ENCODE data around the gene COPZ1.

GRCh38 chr12:54349036-54349435 lies 24.1 kb downstream of the COPZ1 start:
- TF ChIP-seq CTCF (IDR thresholded peaks at IDR 0.05; ENCODE audit: poor library complexity) (no peak), EZH2phosphoT487 (IDR thresholded peaks at IDR 0.05; ENCODE audit: low read depth, severe bottlenecking, unreplicated experiment) (no peak)
